PC-9 (cell line): ENCODE results near the gene CCDC33.
"Not testable (repeated sequence)": the region's sequence is repeated elsewhere in the genome, so short reads cannot be mapped to it uniquely, and the experiment has no call there.

ENCODE experiments used
- CTCF ChIP-seq: fragments of 200-600 bp; sonication (generic); conservative IDR thresholded peaks from 2 replicates; pipeline ENCODE4 v1.6.1; 2017; ENCODE audit warnings: mixed run types, antibody characterized with exemption, mild to moderate bottlenecking, moderate library complexity
- EZH2 ChIP-seq: fragments of 200-600 bp; sonication (generic); IDR thresholded peaks from 2 replicates; pipeline ENCODE4 v1.8.0; 2017; ENCODE audit warnings: antibody characterized with exemption, low read depth

- not testable (repeated sequence) for TF ChIP-seq CTCF, EZH2
Observed at GRCh38 chr15:74360855-74361254, 124.7 kb downstream of the CCDC33 start.
